ENCODE data around the gene GNAO1. TPM values are rescaled to one million over a fixed set of nuclear protein-coding genes. Genes with fewer than 3 reads are reported as not detected.

GNAO1 gene
- total and polyA plus RNA-seq, 9 of the 15 experiments (the other 6 are each of a cell fraction or from before 2014, with no cell fraction given): 0.07 to 0.42 (median 0.08) TPM; not detected in 5

GRCh38 chr16:56340416-56340815 lies 149.1 kb downstream of the GNAO1 start:
- POLR2A ChIA-PET: interaction anchor here (0.9 kb wide), 1 partner anchor 80 kb away, joined by 3 read pairs; no protein-coding TSS in a partner anchor
- no peak for TF ChIP-seq ARID2 (IDR thresholded peaks at IDR 0.05)
- TF ChIP-seq FOXP4 (CRISPR knock-in tag; IDR thresholded peaks at IDR 0.05; ENCODE audit: borderline replicate concordance): no peak
- no peak for TF ChIP-seq NFYB (IDR thresholded peaks at IDR 0.05; ENCODE audit: extremely low read depth, insufficient read length)
- TF ChIP-seq ZBTB26 (CRISPR knock-in tag; IDR thresholded peaks at IDR 0.05): no peak
- TF ChIP-seq MTA2 (IDR thresholded peaks at IDR 0.05; ENCODE audit: low read depth): no peak
- no peak for TF ChIP-seq PRMT5 (CRISPR knock-in tag; IDR thresholded peaks at IDR 0.05)
- TF ChIP-seq ZNF449 (CRISPR knock-in tag; IDR thresholded peaks at IDR 0.05): no peak
- TF ChIP-seq JUN (IDR thresholded peaks at IDR 0.05; ENCODE audit: borderline replicate concordance, low read depth, low read length): no peak
- TF ChIP-seq JUN (CRISPR knock-in tag; IDR thresholded peaks at IDR 0.05; ENCODE audit: borderline replicate concordance): no peak
- TF ChIP-seq LEF1 (IDR thresholded peaks at IDR 0.05): no peak
- no peak for TF ChIP-seq STAT6 (CRISPR knock-in tag; IDR thresholded peaks at IDR 0.05)
- TF ChIP-seq BCOR (IDR thresholded peaks at IDR 0.05): no peak
- no peak for TF ChIP-seq XRCC3 (IDR thresholded peaks at IDR 0.05)
- TF ChIP-seq SMC3 (conservative IDR thresholded peaks at IDR 0.05; ENCODE audit: insufficient read depth, low read depth, low read length): no peak
- no peak for TF ChIP-seq ZBTB8A (IDR thresholded peaks at IDR 0.05; ENCODE audit: partially characterized antibody)
- no peak for TF ChIP-seq PHB2 (IDR thresholded peaks at IDR 0.05; ENCODE audit: low read depth)
- TF ChIP-seq HOXB6 (CRISPR knock-in tag; IDR thresholded peaks at IDR 0.05; ENCODE audit: borderline replicate concordance): no peak
- ATAC-seq (no peak), DNase-seq (ENCODE audit: extremely low read depth in 1 of 4, low spot score in 3 of 4) (no peak), FAIRE-seq (no peak)
- Histone ChIP-seq H3K4me1 (replicated peaks in 1 of 2; ENCODE audit: control insufficient read depth in 2 of 2, insufficient read depth in 2 of 2, low read length in 2 of 2) (peaks cover 5 to 48% of the 10 kb centered on the region in 2 experiments; a peak in 2 of 5 replicates), H3K27me3 (ENCODE audit: control insufficient read depth in 2 of 2, insufficient read depth in 2 of 2, low read length in 2 of 2) (peaks cover 18 to 87% of the 10 kb centered on the region in 2 experiments; a peak in 4 of 5 replicates), H3K36me3 (ENCODE audit: control insufficient read depth, insufficient read depth, low read length) (no peaks in the 10 kb centered on the region), H3K9me1 (ENCODE audit: control insufficient read depth, insufficient read depth, low read length) (peaks cover 3% of the 10 kb centered on the region), H4K20me1 (replicated peaks; ENCODE audit: control insufficient read depth, insufficient read depth, low read length) (peaks cover 32% of the 10 kb centered on the region), H3K4me2 (ENCODE audit: insufficient read depth, low read length) (no peak overlapping the region), H3K79me2 (ENCODE audit: control insufficient read depth, insufficient read depth, low read length) (no peaks in the 10 kb centered on the region), H3K27ac (ENCODE audit: extremely low read depth, low read depth, low read length) (no peak overlapping the region), H3K9ac (ENCODE audit: insufficient read depth in 1 of 2, low read depth in 2 of 2, low read length in 2 of 2) (no peak overlapping the region; a peak in 1 of 4 replicates), H2AFZ (ENCODE audit: low read depth, low read length) (no peak overlapping the region), H3K4me3 (no peak overlapping the region), H3K9me3 (replicated peaks; ENCODE audit: control insufficient read depth, insufficient read depth, low read depth, low read length) (no peaks in the 10 kb centered on the region)
- WGBS (ENCODE audit: insufficient coverage, low coverage, missing lambda C conversion rate): 19% methylated on average over 16 of the region's 23 CpGs
- BruUV-seq (replicated peaks): no TSS peak
- in situ Hi-C loops (cut with MboI) (no loop called here), intact Hi-C loops (cut with micrococcal nuclease) (no loop called here)
- CTCF ChIA-PET (ENCODE audit: low intra/inter-chr PET ratio): no interaction called here
